ENCODE data around the gene FGF14.

FGF14 gene

DNA sequence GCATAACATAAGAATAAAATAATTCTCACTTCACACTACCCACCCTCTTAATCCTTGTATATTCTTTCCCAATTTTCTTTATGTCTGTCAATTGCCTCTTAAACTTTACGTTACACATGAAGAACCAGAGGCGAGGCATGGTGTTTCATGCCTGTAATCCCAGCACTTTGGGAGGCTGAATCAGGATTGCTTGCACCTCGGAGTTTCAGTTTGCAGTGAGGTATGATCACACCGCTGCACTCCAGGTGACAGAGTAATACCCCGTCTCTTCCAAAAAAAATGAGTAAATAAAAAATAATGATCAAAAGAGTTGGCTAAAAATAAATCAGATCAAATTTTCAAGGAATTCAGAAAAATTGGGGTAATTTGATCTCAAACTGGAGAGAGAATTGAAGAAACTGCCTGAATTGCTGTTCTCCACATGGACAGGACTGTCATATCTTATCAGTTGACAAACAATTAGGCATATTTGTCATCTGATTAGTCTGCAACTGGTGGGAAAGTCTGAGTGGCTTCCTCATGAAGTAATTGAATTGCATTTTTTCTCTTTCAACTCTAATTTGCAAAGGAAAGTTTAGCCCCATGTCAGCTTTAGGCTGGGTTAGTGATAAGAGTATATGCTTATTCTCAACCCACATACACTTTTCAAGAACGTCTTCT lies 646.5 kb downstream of the FGF14 start:
- in situ Hi-C loops (cut with MboI; ENCODE audit: low sequenced_read_pairs), result no loop called here

DNA sequence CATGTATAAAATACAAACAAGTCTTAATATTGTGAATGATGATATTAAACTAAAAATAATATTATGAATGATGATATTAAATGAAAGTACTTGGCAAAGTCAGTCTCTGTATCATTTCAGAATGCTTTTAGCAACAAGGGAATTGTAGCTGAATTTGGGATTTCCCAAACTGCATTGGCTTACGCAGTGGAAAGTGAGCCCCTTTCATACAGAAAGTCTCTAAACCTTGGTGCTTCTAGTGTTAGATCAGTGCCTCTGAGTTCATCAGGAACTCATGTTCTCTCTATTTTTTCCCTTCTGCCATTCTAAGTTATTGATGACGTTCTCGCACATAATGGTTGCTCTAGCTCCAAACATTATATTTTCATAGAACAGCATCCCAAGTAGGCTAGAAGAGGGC lies 649.4 kb downstream of the FGF14 start:
- in situ Hi-C loops (cut with MboI; ENCODE audit: low sequenced_read_pairs), result no loop called here

DNA sequence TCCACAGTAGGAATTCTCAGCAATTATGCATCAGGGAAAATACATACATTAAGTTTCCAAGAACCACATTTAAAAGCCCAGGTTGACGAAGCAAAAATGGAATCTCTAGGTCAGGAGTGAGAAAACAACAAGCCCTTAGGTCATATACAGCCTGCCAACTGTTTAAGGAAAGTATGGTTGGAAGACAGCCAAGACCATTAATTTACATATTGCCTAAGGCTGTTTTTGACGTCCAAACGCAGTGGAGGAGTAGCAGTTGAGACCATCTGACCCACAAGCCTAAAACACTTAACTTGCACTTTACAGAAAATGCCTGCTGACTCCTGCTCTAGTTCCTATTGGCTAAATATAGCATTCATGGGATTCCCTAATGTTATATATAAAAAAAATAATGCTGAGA lies 650.4 kb downstream of the FGF14 start:
- in situ Hi-C loops (cut with MboI; ENCODE audit: low sequenced_read_pairs), result no loop called here

DNA sequence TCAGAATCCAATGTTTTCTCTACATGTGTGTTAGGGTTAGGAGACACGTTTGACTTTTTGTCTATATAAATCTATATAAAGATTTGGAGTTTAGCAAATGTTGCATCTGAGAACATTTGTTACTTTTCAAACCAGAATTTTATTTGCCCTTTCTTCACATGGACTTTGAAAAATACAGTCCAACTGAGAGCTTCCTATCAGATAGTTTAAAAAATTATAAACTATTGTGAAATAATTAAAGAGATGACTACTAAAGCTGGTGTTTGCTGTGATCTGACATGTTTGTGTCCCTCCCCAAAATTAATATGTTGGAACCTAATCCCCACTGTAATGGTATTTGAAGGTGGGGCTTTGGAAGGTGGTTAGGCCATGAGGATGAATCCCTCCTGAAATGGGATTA lies 652.3 kb downstream of the FGF14 start:
- in situ Hi-C loops (cut with MboI; ENCODE audit: low sequenced_read_pairs), result no loop called here

DNA sequence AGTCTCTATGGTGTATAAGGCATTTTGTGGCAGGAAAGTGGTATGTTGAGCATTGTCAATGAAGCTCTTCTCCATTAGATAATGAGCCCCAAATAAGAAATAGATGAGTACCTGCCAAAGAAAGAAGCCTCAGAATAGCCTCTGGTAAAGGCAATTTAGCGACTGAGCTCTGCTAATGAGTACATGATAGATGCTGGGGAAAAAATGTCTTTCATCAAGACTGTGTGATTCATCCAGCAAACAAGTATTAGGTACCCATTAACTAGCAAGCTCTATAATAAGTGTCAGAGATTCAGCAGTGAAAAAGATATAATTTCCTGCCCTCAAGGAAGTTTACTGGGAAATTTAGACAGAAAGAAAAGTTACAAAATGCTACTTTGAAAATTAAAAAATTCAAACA lies 654.8 kb downstream of the FGF14 start:
- in situ Hi-C loops (cut with MboI; ENCODE audit: low sequenced_read_pairs), result no loop called here

DNA sequence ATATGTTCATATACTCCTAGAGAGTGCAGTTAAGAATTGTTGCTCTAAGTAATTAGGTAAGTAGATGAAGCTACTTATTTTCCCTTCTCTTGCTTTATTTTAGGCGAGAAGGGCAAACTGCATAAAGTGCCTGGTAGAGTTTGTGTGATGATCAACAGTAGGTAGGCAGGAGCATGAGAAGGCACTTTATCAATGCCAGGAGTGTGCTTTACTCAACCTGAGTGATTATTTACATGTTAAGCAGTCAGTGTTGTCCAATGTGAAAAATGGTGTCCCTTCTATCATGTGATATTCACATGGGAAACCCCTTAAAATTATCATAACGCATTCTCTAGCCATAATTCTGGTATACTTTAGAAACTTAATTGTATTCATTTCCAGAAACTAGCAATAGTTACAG lies 655.3 kb downstream of the FGF14 start:
- in situ Hi-C loops (cut with MboI; ENCODE audit: low sequenced_read_pairs), result no loop called here

DNA sequence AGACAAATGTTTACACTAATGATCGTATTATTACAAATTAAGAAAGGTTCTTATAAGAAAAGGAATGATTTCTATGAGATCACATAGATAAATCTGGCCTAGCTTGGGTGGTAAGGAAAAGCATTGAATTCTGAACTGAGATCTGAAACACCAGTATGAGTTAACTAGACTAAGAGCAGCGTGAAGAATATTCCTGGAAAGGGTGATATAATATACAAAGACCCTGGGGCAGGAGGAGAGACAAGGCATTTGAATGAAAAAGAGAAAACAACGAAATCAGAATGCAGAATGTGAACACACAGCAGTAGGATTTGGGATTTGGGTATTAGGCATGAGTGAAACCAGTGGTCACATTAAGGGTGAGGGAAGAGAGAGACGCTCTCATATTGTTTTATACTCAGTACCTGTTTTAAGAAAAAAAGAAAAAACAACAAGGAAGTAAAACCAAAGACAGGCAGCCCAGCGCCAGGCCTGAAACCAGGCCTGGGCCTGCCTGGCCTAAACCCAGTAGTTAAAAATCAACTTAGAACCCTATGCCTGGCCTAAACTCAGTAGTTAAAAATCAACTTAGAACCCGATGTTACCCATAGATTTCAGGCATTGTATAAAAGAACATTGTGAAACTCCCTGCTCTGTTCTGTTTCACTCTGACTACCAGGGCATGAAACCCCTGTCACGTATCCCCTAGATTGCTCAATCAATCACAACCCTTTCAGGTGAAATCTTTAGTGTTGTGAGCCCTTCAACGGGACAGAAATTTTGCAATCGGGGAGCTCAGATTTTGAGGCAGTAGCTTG lies 662.3 kb downstream of the FGF14 start:
- in situ Hi-C loops (cut with MboI; ENCODE audit: low sequenced_read_pairs), result no loop called here

GRCh38 chr13:101738336-101738735 lies 663.5 kb downstream of the FGF14 start:
- in situ Hi-C loops (cut with MboI; ENCODE audit: low sequenced_read_pairs), result no loop called here

GRCh38 chr13:101736566-101736965 lies 665.3 kb downstream of the FGF14 start:
- in situ Hi-C loops (cut with MboI; ENCODE audit: low sequenced_read_pairs), result no loop called here

GRCh38 chr13:101730420-101731000 lies 671.3 kb downstream of the FGF14 start:
- in situ Hi-C loops (cut with MboI; ENCODE audit: low sequenced_read_pairs), result no loop called here

GRCh38 chr13:101728615-101729014 lies 673.2 kb downstream of the FGF14 start:
- in situ Hi-C loops (cut with MboI; ENCODE audit: low sequenced_read_pairs), result no loop called here

- in situ Hi-C loops (cut with MboI; ENCODE audit: low sequenced_read_pairs), result no loop called here
Observed at GRCh38 chr13:101728021-101728420, 673.8 kb downstream of the FGF14 start.

GRCh38 chr13:101727118-101727517 lies 674.7 kb downstream of the FGF14 start:
- in situ Hi-C loops (cut with MboI; ENCODE audit: low sequenced_read_pairs), result no loop called here

GRCh38 chr13:101726681-101727080 lies 675.2 kb downstream of the FGF14 start:
- in situ Hi-C loops (cut with MboI; ENCODE audit: low sequenced_read_pairs), result no loop called here

- in situ Hi-C loops (cut with MboI; ENCODE audit: low sequenced_read_pairs), result no loop called here
Observed at GRCh38 chr13:101718496-101718895, 683.4 kb downstream of the FGF14 start.

DNA sequence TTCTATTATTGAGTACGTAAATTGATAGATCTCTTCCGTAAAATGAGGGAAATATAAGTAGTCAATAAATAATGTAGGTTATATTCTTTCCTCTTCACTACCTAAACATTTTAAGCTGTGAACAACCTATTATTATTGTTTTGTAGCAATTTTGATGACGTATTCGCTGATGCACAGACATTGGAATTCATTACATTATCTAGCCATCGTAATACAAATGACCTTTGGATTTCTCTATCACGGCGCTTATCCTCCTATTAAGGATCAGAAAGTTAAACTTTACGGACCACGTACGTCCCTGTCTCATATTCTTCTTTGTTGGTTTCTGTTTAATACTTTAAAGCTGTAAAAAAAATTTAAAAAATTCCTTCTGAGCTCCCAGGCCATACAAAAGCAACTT lies 684.5 kb downstream of the FGF14 start:
- in situ Hi-C loops (cut with MboI; ENCODE audit: low sequenced_read_pairs), result no loop called here

- in situ Hi-C loops (cut with MboI; ENCODE audit: low sequenced_read_pairs), result no loop called here
Observed at GRCh38 chr13:101714195-101714594, 687.7 kb downstream of the FGF14 start.

DNA sequence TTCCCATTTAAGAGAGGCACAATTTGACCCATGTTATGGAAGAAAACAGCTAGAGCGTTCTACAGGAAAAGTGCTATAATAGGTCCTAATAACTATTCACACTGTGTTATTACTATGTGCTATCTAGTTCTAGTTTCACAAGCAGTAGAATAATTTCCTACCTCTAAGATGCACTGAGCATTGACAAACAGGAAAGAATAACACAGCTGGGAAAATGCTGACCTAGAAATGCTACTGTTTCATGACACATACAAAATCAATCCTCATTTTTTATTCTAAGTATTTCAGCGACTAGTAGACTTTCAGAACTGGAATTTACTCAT lies 689.9 kb downstream of the FGF14 start:
- in situ Hi-C loops (cut with MboI; ENCODE audit: low sequenced_read_pairs), result no loop called here

DNA sequence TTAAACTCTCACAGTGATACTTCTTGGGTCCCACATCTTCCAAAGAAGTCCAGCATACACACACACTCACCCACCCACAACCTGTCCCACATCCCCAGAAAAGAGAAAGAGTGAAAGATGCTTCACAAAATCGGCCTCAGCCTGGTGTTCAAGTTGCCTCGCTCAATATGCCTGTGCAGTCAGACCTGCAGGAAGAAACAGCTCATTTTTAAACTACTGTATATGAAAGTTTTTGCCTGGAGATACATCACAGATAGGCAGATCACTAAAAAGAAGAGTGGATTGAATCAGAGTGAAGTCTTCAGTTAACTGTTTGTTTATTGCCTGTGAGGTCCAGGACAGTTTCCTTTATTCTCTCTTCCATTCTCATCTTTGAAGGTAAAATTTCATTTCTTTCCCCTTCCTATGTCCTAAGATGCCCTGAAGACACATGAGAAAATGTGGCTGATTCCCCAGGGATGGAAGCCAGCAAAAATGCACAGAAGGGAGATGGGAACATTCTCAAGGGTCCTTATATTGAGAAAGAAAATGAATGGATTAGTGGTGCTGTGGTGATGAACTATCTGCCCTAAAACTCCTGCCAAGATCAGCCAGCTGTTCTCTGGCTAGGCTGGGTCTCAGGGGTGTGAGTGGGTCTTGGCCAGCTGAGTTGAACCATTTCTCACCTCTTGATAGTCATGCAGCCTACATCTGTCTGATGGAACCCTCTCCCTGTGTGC lies 690.4 kb downstream of the FGF14 start:
- in situ Hi-C loops (cut with MboI; ENCODE audit: low sequenced_read_pairs), result no loop called here

GRCh38 chr13:101709952-101710351 lies 691.9 kb downstream of the FGF14 start:
- in situ Hi-C loops (cut with MboI; ENCODE audit: low sequenced_read_pairs), result no loop called here

- in situ Hi-C loops (cut with MboI; ENCODE audit: low sequenced_read_pairs), result no loop called here
Observed at GRCh38 chr13:101708115-101708514, 693.7 kb downstream of the FGF14 start.

GRCh38 chr13:101707659-101708058 lies 694.2 kb downstream of the FGF14 start:
- in situ Hi-C loops (cut with MboI; ENCODE audit: low sequenced_read_pairs), result no loop called here

Data from HL-60/S4 treated with retinoic acid at 250 ng/mL for 4 days and 3 days (cell line).